Measurements from ENCODE around the gene ZG16B. TPM values are rescaled to one million over a fixed set of nuclear protein-coding genes. Genes with fewer than 3 reads are reported as not detected.

The ZG16B gene
- total RNA-seq, 1 experiment from 2014 or later, result not detected

GRCh38 chr16:2857451-2858244, 27.5 kb downstream of the ZG16B start, which contains the start of gene PRSS22:
Gene PRSS22, minus strand, starts transcription at chr16:2858170. Its CDS starts 66 bp downstream, at chr16:2858104.
- in situ Hi-C loops (cut with HindIII; ENCODE audit: low sequenced_read_pairs), result no loop called here
- no peak for DNase-seq (ENCODE audit: low spot score)

GRCh38 chr16:2858245-2859025, 28.3 kb downstream of the ZG16B start:
- in situ Hi-C loops (cut with HindIII; ENCODE audit: low sequenced_read_pairs), result no loop called here
- DNase-seq (ENCODE audit: low spot score), result no peak

- no peak for DNase-seq (ENCODE audit: low spot score)
- in situ Hi-C loops (cut with HindIII; ENCODE audit: low sequenced_read_pairs), result no loop called here
Measured at GRCh38 chr16:2859686-2860265, 29.7 kb downstream of the ZG16B start.

GRCh38 chr16:2860826-2861567, 30.9 kb downstream of the ZG16B start:
- DNase-seq (ENCODE audit: low spot score), result no peak
- in situ Hi-C loops (cut with HindIII; ENCODE audit: low sequenced_read_pairs), result no loop called here

GRCh38 chr16:2865651-2866050, 35.5 kb downstream of the ZG16B start:
- in situ Hi-C loops (cut with HindIII; ENCODE audit: low sequenced_read_pairs), result no loop called here

GRCh38 chr16:2866431-2866830, 36.3 kb downstream of the ZG16B start:
- no peak for DNase-seq (ENCODE audit: low spot score)
- in situ Hi-C loops (cut with HindIII; ENCODE audit: low sequenced_read_pairs), result no loop called here

More at GRCh38 chr16:2865651-2866050, 35.5 kb downstream of the ZG16B start:
- no peak for DNase-seq (ENCODE audit: low spot score)

- in situ Hi-C loops (cut with HindIII; ENCODE audit: low sequenced_read_pairs), result no loop called here
- no peak for DNase-seq (ENCODE audit: low spot score)
Measured at GRCh38 chr16:2867661-2867986, 37.5 kb downstream of the ZG16B start.

- peak; percentile 91 for DNase-seq (ENCODE audit: low spot score)
- in situ Hi-C loops (cut with HindIII; ENCODE audit: low sequenced_read_pairs), result no loop called here
Measured at GRCh38 chr16:2867987-2868789, 38.1 kb downstream of the ZG16B start.

- no peak for DNase-seq (ENCODE audit: low spot score)
- in situ Hi-C loops (cut with HindIII; ENCODE audit: low sequenced_read_pairs), result no loop called here
Measured at GRCh38 chr16:2871926-2872325, 41.8 kb downstream of the ZG16B start.

- DNase-seq (ENCODE audit: low spot score), result no peak
- in situ Hi-C loops (cut with HindIII; ENCODE audit: low sequenced_read_pairs), result no loop called here
Measured at GRCh38 chr16:2874032-2874911, 44.2 kb downstream of the ZG16B start.

- peak; percentile 85 for DNase-seq (ENCODE audit: low spot score)
- in situ Hi-C loops (cut with HindIII; ENCODE audit: low sequenced_read_pairs), result no loop called here
Measured at GRCh38 chr16:2874912-2875362, 44.8 kb downstream of the ZG16B start.

- DNase-seq (ENCODE audit: low spot score), result no peak
- in situ Hi-C loops (cut with HindIII; ENCODE audit: low sequenced_read_pairs), result no loop called here
Measured at GRCh38 chr16:2879854-2880508, 49.9 kb downstream of the ZG16B start.

Other genes starting within 250 kb of the ZG16B start
- 88.2 and 89.7 TPM in 2 replicates for gene KCTD5, start 147.8 kb upstream of the ZG16B start, total RNA-seq (2014; rRNA removed; shearing (Covaris generic))
- 1.2 and 1.4 TPM in 2 replicates for gene PRSS27, start 110.1 kb upstream of the ZG16B start, total RNA-seq (2014; rRNA removed; shearing (Covaris generic))
- gene SRRM2, start 77.7 kb upstream of the ZG16B start, total RNA-seq (2014; rRNA removed; shearing (Covaris generic)), result 23.0 and 44.7 TPM in 2 replicates
- gene ELOB, start 53.0 kb upstream of the ZG16B start, total RNA-seq (2014; rRNA removed; shearing (Covaris generic)), result 178 and 250 TPM in 2 replicates
- gene PRSS33, start 42.7 kb upstream of the ZG16B start, total RNA-seq (2014; rRNA removed; shearing (Covaris generic)), result 0.07 and 10.6 TPM in 2 replicates
- gene PRSS41, start 31.8 kb upstream of the ZG16B start, total RNA-seq (2014; rRNA removed; shearing (Covaris generic)), result not detected in 2 replicates
- not detected in 2 replicates for gene PRSS21, start 13.1 kb upstream of the ZG16B start, total RNA-seq (2014; rRNA removed; shearing (Covaris generic))
- gene PRSS22, start 27.9 kb downstream of the ZG16B start, total RNA-seq (2014; rRNA removed; shearing (Covaris generic)), result not detected in 2 replicates
- 91.6 and 137 TPM in 2 replicates for gene FLYWCH2, start 52.9 kb downstream of the ZG16B start, total RNA-seq (2014; rRNA removed; shearing (Covaris generic))
- gene FLYWCH1, start 81.6 kb downstream of the ZG16B start, total RNA-seq (2014; rRNA removed; shearing (Covaris generic)), result 51.8 and 52.7 TPM in 2 replicates
- gene KREMEN2, start 134.0 kb downstream of the ZG16B start, total RNA-seq (2014; rRNA removed; shearing (Covaris generic)), result 64.8 and 80.7 TPM in 2 replicates
- 29.0 and 43.4 TPM in 2 replicates for gene PAQR4, start 139.0 kb downstream of the ZG16B start, total RNA-seq (2014; rRNA removed; shearing (Covaris generic))
- 9.3 and 19.0 TPM in 2 replicates for gene PKMYT1, start 150.1 kb downstream of the ZG16B start, total RNA-seq (2014; rRNA removed; shearing (Covaris generic))
- not detected in 2 replicates for gene CLDN9, start 182.6 kb downstream of the ZG16B start, total RNA-seq (2014; rRNA removed; shearing (Covaris generic))
- 1.7 and 2.7 TPM in 2 replicates for gene CLDN6, start 187.9 kb downstream of the ZG16B start, total RNA-seq (2014; rRNA removed; shearing (Covaris generic))
- 128 and 129 TPM in 2 replicates for gene TNFRSF12A, start 190.1 kb downstream of the ZG16B start, total RNA-seq (2014; rRNA removed; shearing (Covaris generic))
- 55.9 and 59.3 TPM in 2 replicates for gene HCFC1R1, start 193.6 kb downstream of the ZG16B start, total RNA-seq (2014; rRNA removed; shearing (Covaris generic))
- gene THOC6, start 193.7 kb downstream of the ZG16B start, total RNA-seq (2014; rRNA removed; shearing (Covaris generic)), result 106 and 120 TPM in 2 replicates
- 1.1 and 1.2 TPM in 2 replicates for gene BICDL2, start 206.6 kb downstream of the ZG16B start, total RNA-seq (2014; rRNA removed; shearing (Covaris generic))
- gene MMP25, start 216.3 kb downstream of the ZG16B start, total RNA-seq (2014; rRNA removed; shearing (Covaris generic)), result 0.95 and 2.9 TPM in 2 replicates
- gene IL32, start 235.3 kb downstream of the ZG16B start, total RNA-seq (2014; rRNA removed; shearing (Covaris generic)), result 17.4 and 22.8 TPM in 2 replicates

Measured in G401 (cell line).